NCI-H524 treated with DMSO at 0.1 percent for 48 hours (cell line): Measurements from ENCODE around the gene DOK1.

Experiments
- DNase-seq: peaks from one replicate; lab custom pipeline; 2025; lab: John Stamatoyannopoulos, UW

The DOK1 gene

GRCh38 chr2:74602586-74603281, 48.2 kb downstream of the DOK1 start:
- no peak for DNase-seq

GRCh38 chr2:74603282-74604000, 48.9 kb downstream of the DOK1 start:
- no peak for DNase-seq

GRCh38 chr2:74606927-74607326, 52.4 kb downstream of the DOK1 start:
- no peak for DNase-seq
